ENCODE data around the gene RNF213.

RNF213 gene

DNA sequence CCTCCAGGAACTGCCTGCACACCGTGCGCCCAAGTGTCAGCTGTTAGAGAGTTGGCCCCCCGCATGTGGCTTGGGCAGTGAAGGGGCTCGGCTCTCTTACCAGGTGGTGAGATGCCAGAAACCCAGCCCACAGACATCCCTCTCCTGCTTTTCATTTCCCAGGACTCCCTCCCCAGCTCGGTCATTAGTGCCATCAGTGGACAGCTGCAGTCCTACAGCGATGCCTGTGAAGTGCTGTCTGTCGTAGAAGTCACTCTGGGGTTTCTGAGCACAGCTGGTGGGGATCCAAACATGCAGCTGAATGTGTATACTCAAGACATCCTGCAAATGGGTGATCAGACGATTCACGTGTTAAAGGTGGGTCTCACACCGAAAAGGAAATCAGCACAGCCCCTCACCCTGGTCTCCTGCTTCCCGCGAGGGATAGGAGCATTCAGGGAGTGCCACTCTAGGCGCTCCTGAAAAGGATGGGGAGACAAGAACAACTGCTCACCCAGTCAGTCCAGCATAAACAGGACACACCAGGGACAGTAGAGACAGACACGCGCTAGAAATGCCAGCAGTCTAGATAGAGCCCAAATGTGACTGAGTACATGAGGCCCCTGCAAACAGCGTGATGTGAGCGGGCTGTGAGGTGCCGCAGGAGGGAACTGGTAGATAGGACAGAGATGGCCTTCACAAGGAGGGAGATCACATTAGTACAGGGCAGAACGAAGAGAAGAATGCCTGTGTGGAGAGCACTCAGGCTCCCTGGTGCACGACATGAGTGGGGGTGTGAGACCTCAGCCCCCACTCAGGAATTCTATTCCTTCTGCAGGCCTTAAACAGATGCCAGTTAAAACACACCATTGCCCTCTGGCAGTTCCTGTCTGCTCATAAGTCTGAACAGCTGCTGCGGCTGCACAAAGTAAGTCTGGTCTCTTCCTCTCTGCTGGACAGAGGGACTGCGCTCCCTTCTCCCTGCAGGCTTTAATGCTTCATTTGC lies 128.7 kb downstream of the RNF213 start:
- TF ChIP-seq, protein P1, sequence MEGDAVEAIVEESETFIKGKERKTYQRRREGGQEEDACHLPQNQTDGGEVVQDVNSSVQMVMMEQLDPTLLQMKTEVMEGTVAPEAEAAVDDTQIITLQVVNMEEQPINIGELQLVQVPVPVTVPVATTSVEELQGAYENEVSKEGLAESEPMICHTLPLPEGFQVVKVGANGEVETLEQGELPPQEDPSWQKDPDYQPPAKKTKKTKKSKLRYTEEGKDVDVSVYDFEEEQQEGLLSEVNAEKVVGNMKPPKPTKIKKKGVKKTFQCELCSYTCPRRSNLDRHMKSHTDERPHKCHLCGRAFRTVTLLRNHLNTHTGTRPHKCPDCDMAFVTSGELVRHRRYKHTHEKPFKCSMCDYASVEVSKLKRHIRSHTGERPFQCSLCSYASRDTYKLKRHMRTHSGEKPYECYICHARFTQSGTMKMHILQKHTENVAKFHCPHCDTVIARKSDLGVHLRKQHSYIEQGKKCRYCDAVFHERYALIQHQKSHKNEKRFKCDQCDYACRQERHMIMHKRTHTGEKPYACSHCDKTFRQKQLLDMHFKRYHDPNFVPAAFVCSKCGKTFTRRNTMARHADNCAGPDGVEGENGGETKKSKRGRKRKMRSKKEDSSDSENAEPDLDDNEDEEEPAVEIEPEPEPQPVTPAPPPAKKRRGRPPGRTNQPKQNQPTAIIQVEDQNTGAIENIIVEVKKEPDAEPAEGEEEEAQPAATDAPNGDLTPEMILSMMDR (IDR thresholded peaks at IDR 0.05; ENCODE audit: unreplicated experiment in 3 of 3), result no peak
- H3K36me3 Mint-ChIP-seq (ENCODE audit: low read depth), result peaks cover 35% of the 10 kb centered on the region
- no peaks in the 10 kb centered on the region for H3K9me3 Mint-ChIP-seq
- peaks cover 39% of the 10 kb centered on the region for H3K4me1 Mint-ChIP-seq
- H3K27ac Mint-ChIP-seq, result peak overlapping the region; percentile 72 to 76 (median 74)
- H3K27me3 Mint-ChIP-seq (ENCODE audit: low read depth), result no peaks in the 10 kb centered on the region
- H3K4me3 Mint-ChIP-seq, result peak overlapping the region in 1 of 3 experiments; percentile 23

DNA sequence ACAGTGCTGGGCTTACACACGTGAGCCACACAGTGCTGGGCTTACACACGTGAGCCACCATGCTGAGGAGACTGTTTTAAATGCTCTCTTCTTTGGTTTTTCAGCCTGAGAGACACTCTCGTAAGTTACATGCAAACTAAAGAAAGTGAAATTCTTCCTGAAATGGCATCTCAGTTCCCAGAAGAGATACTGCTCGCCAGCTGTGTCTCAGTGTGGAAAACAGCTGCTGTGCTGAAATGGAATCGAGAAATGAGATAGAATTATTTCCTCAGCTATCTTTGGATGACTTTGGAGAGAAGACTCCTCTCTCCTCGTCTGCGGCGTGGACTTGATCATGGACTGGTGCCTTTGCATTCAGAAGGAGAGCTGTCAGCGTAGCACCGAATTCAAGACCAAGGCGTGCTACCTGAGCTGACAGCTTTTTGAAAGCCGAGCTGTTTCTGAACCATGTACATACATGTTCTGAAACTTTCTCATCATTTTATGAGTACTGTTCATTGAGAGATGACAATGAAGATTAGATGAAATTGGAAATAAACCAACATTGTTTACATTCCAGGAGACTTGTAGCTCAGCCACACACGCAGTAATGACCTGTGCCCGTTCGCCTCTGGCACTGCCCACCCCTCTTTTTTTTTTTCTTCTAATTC lies 132.7 kb downstream of the RNF213 start:
- TF ChIP-seq, protein P1 (IDR thresholded peaks at IDR 0.05; ENCODE audit: unreplicated experiment in 3 of 3), result no peak
- Mint-ChIP-seq H3K36me3 (ENCODE audit: low read depth) (peaks cover 29% of the 10 kb centered on the region), H3K4me3 (peak overlapping the region in 1 of 3 experiments; percentile 30), H3K27ac (peak overlapping the region; percentile 68 to 86 (median 71)), H3K4me1 (peaks cover 63% of the 10 kb centered on the region), H3K9me3 (no peaks in the 10 kb centered on the region), H3K27me3 (ENCODE audit: low read depth) (peaks cover 8% of the 10 kb centered on the region)

DNA sequence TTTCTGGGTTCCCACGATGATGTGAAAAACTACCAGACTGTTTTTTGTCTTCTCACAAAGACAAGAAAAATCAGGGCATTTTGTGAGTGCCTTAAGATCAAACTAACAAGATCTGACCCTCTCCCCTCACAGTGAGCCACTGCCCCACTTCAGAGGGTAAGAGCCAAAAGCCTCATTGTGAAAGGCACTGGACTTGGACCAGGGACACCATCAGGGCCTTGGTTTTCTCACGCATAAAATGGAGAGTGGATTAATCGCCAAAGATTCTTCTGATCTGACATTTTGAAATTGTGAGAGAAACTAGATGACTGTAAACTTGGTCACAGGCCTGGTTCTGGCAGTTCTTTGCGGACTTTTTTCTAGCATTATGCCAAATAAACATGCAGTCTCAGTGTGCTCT lies 133.3 kb downstream of the RNF213 start:
- TF ChIP-seq, protein P1 (IDR thresholded peaks at IDR 0.05; ENCODE audit: unreplicated experiment in 3 of 3), result no peak
- H3K9me3 Mint-ChIP-seq, result no peaks in the 10 kb centered on the region
- H3K36me3 Mint-ChIP-seq (ENCODE audit: low read depth), result peaks cover 23% of the 10 kb centered on the region
- H3K27ac Mint-ChIP-seq, result peak overlapping the region in 2 of 3 experiments; percentile 71 to 86
- H3K4me3 Mint-ChIP-seq, result no peak overlapping the region
- peaks cover 58% of the 10 kb centered on the region for H3K4me1 Mint-ChIP-seq
- peaks cover 8% of the 10 kb centered on the region for H3K27me3 Mint-ChIP-seq (ENCODE audit: low read depth)

DNA sequence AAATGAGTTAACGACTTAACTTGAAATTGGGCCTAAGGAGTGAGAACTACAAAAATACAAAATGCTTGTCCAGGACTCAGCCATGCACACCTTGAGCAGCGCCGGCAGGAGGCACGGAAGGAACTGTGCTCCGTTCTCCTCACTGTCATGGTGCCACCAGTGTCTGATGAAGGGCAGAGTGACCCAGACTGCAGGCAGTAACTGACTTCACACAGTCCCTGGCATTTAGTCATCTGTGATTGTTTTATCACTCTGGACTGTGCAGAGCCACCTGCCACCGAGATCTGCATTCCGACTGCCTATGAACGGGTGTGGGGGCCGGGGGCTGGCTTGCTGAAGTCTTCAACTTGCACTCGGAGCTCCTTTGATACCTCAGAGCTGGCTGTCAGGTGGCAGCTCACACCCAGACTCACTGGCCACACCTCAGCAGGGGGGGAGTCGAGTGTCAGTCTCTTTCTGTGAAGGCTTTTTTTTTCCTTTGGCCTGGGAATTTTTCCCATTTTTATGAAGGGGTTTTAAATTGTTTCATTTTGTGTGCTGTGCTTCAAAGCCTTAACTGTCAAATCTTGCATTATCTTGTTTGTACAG lies 134.1 kb downstream of the RNF213 start:
- Mint-ChIP-seq H3K27me3 (ENCODE audit: low read depth) (peaks cover 8% of the 10 kb centered on the region), H3K36me3 (ENCODE audit: low read depth) (peaks cover 17% of the 10 kb centered on the region), H3K4me1 (peaks cover 51% of the 10 kb centered on the region), H3K4me3 (peak overlapping the region in 1 of 3 experiments; percentile 63), H3K27ac (peak overlapping the region; percentile 7 to 49 (median 32)), H3K9me3 (no peaks in the 10 kb centered on the region)
- TF ChIP-seq, protein P1 (IDR thresholded peaks at IDR 0.05; ENCODE audit: unreplicated experiment in 3 of 3), result no peak

DNA sequence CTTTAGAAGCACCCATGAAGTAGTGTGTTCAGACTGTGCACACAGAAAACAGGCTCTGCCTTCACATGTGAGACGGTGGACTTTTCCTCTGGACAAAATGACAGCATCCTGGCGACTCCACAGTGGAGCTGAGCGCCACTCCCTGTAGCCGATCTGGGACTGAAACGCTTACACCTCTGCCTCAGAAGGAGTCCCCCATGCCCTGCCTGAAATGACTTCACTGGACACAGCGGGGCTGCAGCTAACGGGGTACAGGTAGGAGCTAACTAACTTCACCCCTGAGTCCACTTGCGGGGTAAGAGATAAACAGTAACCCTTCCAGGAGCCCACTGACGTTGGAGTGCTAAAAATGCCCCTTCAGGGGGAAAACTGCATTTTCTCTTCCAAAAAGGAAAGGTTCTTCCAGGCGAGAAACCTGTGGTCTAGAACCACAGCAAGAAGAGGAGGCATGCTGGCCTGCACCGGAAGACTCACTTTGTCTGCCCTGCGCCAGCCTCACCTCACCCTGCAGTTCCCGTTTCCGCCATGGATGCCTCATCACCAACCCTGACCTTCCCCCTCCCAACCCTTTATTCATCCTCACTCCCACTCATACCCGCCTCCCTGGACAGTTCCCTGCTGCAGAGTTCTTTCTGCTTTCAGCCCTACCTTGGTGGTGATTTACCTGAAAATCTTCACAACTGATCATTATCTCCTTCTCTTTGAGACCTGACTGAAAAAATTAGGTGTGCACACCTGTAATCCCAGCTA lies 134.9 kb downstream of the RNF213 start:
- H3K27me3 Mint-ChIP-seq (ENCODE audit: low read depth), result peaks cover 8% of the 10 kb centered on the region
- H3K4me1 Mint-ChIP-seq, result peaks cover 47% of the 10 kb centered on the region
- peaks cover 13% of the 10 kb centered on the region for H3K36me3 Mint-ChIP-seq (ENCODE audit: low read depth)
- no peaks in the 10 kb centered on the region for H3K9me3 Mint-ChIP-seq
- peak overlapping the region in 2 of 3 experiments; percentile 19 to 89 for H3K27ac Mint-ChIP-seq
- no peak overlapping the region for H3K4me3 Mint-ChIP-seq
- TF ChIP-seq, protein P1 (IDR thresholded peaks at IDR 0.05; ENCODE audit: unreplicated experiment in 3 of 3), result no peak
